ENCODE data around the gene FUZ.

Gene FUZ

GRCh38 chr19:49807058-49807903, 5.8 kb downstream of the FUZ start:
- no peak for DNase-seq (ENCODE audit: low spot score)

- no peak for DNase-seq (ENCODE audit: low spot score)
Measured at GRCh38 chr19:49806620-49806959, 6.5 kb downstream of the FUZ start.

DNA sequence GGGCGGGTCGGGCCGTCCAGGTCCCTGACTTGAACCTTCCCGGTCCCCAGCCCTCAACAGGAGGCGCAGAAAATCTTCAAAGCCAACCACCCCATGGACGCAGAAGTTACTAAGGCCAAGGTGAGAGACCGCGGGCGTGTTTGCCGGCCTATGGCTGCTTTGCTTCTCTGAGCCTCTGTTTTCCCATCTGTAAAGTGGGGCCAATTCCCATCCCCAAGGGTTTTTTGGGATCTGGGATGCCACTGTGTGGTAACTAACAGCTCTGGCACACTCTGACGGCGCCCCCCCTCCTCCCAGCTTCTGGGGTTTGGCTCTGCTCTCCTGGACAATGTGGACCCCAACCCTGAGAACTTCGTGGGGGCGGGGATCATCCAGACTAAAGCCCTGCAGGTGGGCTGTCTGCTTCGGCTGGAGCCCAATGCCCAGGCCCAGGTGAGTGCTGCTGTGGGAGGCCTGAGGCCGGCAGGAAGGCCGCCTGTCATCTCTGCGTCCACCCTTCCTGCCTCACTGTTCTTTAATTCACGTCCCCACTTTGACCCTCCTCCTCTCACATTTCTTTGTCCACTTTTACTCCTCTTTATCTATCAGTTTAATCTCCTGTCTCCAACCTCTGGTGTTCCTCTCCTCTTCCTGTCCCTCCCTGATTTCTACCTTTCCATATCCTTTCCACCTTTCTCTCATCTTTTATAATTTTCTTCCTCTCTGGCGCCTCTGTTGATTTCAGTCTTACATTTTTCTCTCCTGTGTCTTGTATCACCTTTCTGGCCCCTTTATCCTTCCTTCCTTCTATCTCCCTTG, 7.1 kb downstream of the FUZ start:
- DNase-seq (ENCODE audit: low spot score): no peak

DNA sequence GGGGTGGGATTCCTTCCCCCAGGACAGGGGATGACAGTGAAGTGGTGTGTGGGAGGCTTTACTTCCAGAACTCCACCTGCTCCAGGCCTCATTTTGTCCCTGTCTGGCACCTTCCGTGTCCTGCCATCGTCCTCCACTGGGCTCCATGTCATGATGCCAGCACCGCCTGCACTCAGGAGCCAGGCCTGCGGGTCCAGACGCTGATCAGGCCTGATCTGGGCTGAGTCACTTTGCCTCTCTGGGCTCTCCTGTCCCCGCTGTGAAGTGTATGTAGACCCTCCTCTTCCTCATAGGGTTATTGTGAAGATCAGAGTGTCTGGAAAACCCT, 9.6 kb downstream of the FUZ start:
- DNase-seq (ENCODE audit: low spot score): no peak

DNA sequence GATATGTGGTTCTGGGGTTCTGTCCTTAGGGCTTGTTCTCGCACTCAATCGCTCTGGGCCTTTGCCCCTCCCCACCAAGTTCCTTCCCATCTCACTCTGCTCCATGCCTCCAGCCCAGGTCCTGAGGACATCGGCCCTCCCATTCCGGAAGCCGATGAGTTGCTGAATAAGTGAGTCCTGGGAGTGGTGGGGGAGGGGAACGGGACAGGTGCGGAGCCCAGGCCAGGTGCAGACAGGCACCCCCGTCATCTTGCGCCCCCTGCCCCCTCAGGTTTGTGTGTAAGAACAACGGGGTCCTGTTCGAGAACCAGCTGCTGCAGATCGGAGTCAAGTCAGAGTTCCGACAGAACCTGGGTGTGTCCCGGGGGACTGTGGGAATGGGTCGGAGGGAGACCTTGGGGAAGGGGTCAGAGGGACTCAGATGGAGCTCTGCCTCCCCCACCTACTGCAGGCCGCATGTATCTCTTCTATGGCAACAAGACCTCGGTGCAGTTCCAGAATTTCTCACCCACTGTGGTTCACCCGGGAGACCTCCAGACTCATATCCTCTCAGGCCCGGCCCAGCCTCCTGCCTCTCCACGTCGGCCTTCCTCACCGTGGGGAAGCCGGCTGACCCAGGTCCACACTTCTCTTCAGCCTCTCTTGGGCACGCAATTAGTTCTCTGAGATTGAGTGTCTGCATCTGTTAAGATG, 10.1 kb downstream of the FUZ start:
- DNase-seq (ENCODE audit: low spot score): no peak

DNA sequence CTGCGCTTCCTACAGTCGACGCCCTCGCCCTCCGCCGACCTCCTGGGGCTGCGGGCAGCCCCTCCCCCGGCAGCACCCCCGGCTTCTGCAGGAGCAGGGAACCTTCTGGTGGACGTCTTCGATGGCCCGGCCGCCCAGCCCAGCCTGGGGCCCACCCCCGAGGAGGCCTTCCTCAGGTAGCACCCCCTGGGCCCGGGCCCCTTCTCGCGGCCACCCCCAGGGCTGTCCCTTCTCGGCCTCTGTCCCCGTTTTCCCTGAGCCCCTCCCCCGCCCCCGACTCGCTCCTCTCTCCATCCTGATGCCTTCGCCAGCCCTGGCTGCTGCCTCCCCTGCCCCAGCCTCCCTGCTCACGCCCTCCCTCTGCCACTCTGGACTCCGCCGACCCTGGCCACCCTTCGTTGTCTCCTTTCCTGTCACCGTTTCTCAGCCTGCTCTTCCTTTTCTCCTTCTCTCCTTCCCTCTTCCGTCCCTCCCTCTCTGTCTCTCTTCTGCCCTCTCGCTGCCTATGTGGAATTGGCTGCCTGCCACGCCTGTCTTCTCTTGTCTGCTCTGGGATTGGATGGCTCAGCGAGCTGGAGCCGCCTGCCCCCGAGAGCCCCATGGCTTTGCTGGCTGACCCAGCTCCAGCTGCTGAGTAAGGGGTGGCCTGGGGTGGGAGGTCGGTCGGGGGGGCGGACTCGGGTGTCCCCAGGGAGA, 11.0 kb downstream of the FUZ start:
- no peak for DNase-seq (ENCODE audit: low spot score)

- no peak for DNase-seq (ENCODE audit: low spot score)
Measured at GRCh38 chr19:49801401-49801888, 11.6 kb downstream of the FUZ start.

GRCh38 chr19:49800771-49801170, 12.3 kb downstream of the FUZ start:
- no peak for DNase-seq (ENCODE audit: low spot score)

- peak; percentile 27 for DNase-seq (ENCODE audit: low spot score)
Measured at GRCh38 chr19:49799798-49800376, 13.2 kb downstream of the FUZ start.

GRCh38 chr19:49799271-49799797, 13.8 kb downstream of the FUZ start:
- no peak for DNase-seq (ENCODE audit: low spot score)

DNA sequence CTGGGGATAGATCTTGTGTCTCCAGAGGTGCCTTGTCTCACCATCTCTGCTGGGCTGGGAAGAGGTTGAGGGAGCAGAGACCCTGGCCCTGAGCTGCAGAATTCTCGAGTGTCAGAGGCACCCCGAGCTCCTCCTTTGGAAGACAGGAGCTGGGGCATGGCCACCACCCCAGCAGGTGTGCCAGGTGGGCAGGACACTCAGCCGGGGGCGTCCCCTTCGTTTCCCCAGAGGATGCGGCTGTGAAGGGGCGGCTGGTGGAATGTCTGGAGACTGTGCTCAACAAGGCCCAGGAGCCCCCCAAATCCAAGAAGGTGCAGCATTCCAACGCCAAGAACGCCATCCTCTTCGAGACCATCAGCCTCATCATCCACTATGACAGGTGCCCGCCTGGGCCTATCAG, 14.5 kb downstream of the FUZ start:
- no peak for DNase-seq (ENCODE audit: low spot score)

DNA sequence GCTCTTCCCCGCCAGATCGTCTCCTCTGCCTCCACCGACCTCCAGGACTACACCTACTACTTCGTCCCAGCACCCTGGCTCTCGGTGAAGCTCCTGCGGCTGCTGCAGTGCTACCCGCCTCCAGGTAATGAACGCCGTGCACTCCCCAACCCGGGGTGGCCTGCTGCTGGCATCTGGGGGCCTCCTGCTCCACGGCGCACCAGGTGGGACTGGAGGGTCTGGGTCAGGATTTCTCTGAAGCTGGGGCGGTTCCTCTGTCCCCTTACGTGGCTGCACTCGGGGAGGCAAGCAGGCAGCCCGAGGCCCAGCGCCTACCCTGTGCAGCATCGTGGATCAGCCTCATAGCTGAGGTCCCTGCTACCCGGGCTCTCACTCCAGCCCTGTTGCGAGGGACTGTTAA, 17.5 kb downstream of the FUZ start:
- DNase-seq (ENCODE audit: low spot score): no peak

DNA sequence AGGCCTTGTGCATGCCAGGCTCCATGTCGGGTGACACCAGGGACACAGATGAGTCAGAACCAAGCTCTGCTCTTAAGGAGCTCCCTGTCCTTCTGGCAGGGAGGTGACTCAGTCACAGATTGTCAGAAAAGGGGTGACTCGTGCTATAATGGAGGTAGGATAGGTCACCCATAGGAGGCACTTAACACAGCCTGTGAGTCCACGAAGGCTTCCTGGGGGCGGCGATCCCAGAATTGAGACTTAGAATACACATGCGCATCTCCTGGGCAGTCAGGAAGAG, 19.6 kb downstream of the FUZ start:
- no peak for DNase-seq (ENCODE audit: low spot score)

- DNase-seq (ENCODE audit: low spot score): no peak
Measured at GRCh38 chr19:49792829-49793560, 20.1 kb downstream of the FUZ start.

- no peak for DNase-seq (ENCODE audit: low spot score)
Measured at GRCh38 chr19:49791776-49792445, 21.2 kb downstream of the FUZ start.

DNA sequence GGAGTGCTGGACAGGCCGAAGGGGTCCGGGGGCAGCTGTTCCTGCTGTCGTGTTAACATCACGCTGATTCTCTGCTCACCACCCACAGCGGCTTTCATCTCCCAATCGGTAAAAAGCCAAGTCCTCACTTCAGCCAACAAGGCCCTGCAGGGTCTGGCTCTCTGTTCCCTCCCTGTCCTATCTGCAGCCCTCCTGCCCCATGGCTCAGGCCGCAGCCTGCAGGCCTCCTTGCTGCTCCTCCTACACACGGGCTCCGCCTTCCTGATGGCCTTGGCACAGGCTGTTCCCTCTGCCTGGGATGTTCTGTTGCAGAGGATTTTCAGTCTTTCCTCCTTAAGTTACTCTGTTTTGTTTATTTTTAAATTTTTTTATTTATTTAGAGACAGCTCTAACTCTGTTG, 22.2 kb downstream of the FUZ start:
- DNase-seq (ENCODE audit: low spot score): no peak

GRCh38 chr19:49788857-49789256, 24.2 kb downstream of the FUZ start:
- DNase-seq (ENCODE audit: low spot score): no peak

GRCh38 chr19:49787746-49788145, 25.3 kb downstream of the FUZ start:
- no peak for DNase-seq (ENCODE audit: low spot score)

- DNase-seq (ENCODE audit: low spot score): no peak
Measured at GRCh38 chr19:49786376-49786820, 26.7 kb downstream of the FUZ start.

DNA sequence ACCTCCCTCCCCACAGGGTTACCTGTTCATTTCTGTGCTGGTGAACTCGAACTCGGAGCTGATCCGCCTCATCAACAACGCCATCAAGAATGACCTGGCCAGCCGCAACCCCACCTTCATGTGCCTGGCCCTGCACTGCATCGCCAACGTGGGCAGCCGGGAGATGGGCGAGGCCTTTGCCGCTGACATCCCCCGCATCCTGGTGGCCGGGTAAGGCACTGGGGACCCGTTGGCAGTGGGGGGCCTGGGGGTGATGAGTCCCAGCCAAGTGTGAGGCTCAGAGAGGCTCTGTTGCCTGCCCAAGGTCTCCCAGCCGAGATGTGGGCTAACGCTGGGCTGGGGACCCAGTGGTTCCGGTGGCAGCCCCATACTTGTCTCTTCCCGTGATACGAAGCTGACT, 30.6 kb downstream of the FUZ start:
- no peak for DNase-seq (ENCODE audit: low spot score)

GRCh38 chr19:49781394-49781793, 31.7 kb downstream of the FUZ start:
- DNase-seq (ENCODE audit: low spot score): no peak

Measured in hematopoietic multipotent progenitor cell treated with erythropoietin and hydrocortisone succinate and interleukin-3 and kit ligand, for 17 days (in vitro differentiated cells).